Activated CD4-positive, alpha-beta T cell treated with anti-CD3 and anti-CD28 coated beads for 48 hours (primary cell): ENCODE measurements around the gene PRDM16.

Source experiments
- DNase-seq: peaks from one replicate; pipeline ENCODE4 v3.0.0-alpha.2; 2020

The PRDM16 gene

GRCh38 chr1:3425486-3426215 is 356.6 kb downstream of the PRDM16 start:
- no peak for DNase-seq

GRCh38 chr1:3426956-3427535 is 358.0 kb downstream of the PRDM16 start:
- no peak for DNase-seq

- DNase-seq = no peak
Measured at GRCh38 chr1:3427711-3428704, 359.0 kb downstream of the PRDM16 start.

GRCh38 chr1:3428899-3429298 is 359.9 kb downstream of the PRDM16 start:
- no peak for DNase-seq

GRCh38 chr1:3429320-3429719 is 360.3 kb downstream of the PRDM16 start:
- DNase-seq = no peak

GRCh38 chr1:3429766-3430165 is 360.8 kb downstream of the PRDM16 start:
- DNase-seq = no peak

- no peak for DNase-seq
Measured at GRCh38 chr1:3430406-3430805, 361.4 kb downstream of the PRDM16 start.

- no peak for DNase-seq
Measured at GRCh38 chr1:3430820-3431219, 361.8 kb downstream of the PRDM16 start.

- DNase-seq = no peak
Measured at GRCh38 chr1:3431266-3431665, 362.3 kb downstream of the PRDM16 start.

- DNase-seq = no peak
Measured at GRCh38 chr1:3431686-3432085, 362.7 kb downstream of the PRDM16 start.

- DNase-seq = no peak
Measured at GRCh38 chr1:3432306-3432705, 363.3 kb downstream of the PRDM16 start.

- no peak for DNase-seq
Measured at GRCh38 chr1:3433076-3433475, 364.1 kb downstream of the PRDM16 start.

- DNase-seq = no peak
Measured at GRCh38 chr1:3433596-3434320, 364.8 kb downstream of the PRDM16 start.

GRCh38 chr1:3434406-3435110 is 365.6 kb downstream of the PRDM16 start:
- DNase-seq = no peak

GRCh38 chr1:3435666-3436065 is 366.7 kb downstream of the PRDM16 start:
- DNase-seq = no peak

GRCh38 chr1:3436451-3436850 is 367.4 kb downstream of the PRDM16 start:
- DNase-seq = no peak

- no peak for DNase-seq
Measured at GRCh38 chr1:3436901-3437300, 367.9 kb downstream of the PRDM16 start.

- DNase-seq = no peak
Measured at GRCh38 chr1:3438661-3439180, 369.7 kb downstream of the PRDM16 start.

GRCh38 chr1:3439346-3440299 is 370.6 kb downstream of the PRDM16 start:
- DNase-seq = no peak

GRCh38 chr1:3440300-3440681 is 371.3 kb downstream of the PRDM16 start:
- no peak for DNase-seq
